Glutamatergic neuron (in vitro differentiated cells): ENCODE results near the gene PSD2. TPM values are rescaled to one million over a fixed set of nuclear protein-coding genes. Genes with fewer than 3 reads are reported as not detected.

ENCODE experiments used
- DNase-seq: peaks from one replicate; pipeline ENCODE4 v3.0.0; 2022
- H3K27ac Mint-ChIP-seq: one replicate; pipeline ENCODE4 v1.8.0; 2020; ENCODE audit warnings: mild to moderate bottlenecking, mixed read lengths, inconsistent platforms; ENCODE audit not compliant: unreplicated experiment
- H3K27me3 Mint-ChIP-seq: one replicate; pipeline ENCODE4 v1.8.0; 2020; ENCODE audit warnings: mild to moderate bottlenecking, moderate library complexity, mixed read lengths, inconsistent platforms; ENCODE audit not compliant: unreplicated experiment
- H3K36me3 Mint-ChIP-seq: one replicate; pipeline ENCODE4 v1.8.0; 2020; ENCODE audit warnings: mild to moderate bottlenecking, mixed read lengths, inconsistent platforms; ENCODE audit not compliant: unreplicated experiment
- H3K4me1 Mint-ChIP-seq: one replicate; pipeline ENCODE4 v1.8.0; 2020; ENCODE audit warnings: mild to moderate bottlenecking, low read depth, mixed read lengths, inconsistent platforms; ENCODE audit not compliant: unreplicated experiment
- H3K4me3 Mint-ChIP-seq: one replicate; pipeline ENCODE4 v1.8.0; 2020; ENCODE audit warnings: mild to moderate bottlenecking, mixed read lengths, inconsistent platforms; ENCODE audit not compliant: unreplicated experiment
- H3K9me3 Mint-ChIP-seq: one replicate; pipeline ENCODE4 v1.8.0; 2020; ENCODE audit warnings: mild to moderate bottlenecking, moderate library complexity, mixed read lengths, inconsistent platforms; ENCODE audit not compliant: unreplicated experiment
- total RNA-seq: library from RNA; stranded (reverse); fragmentation: NEBNext Ultra II Directional; extraction: Animal tissue kit (Norgen Biotek cat#: 25700); gene quantifications from one replicate; pipeline ENCODE4 v1.2.1, GENCODE V29; 2021; ENCODE audit not compliant: unreplicated experiment
- TF ChIP-seq, protein P1 (sequence below): fragments of 200-600 bp; sonication (generic); IDR thresholded peaks from one replicate; pipeline ENCODE4 v1.5.0; 2021; ENCODE audit not compliant: partially characterized antibody, unreplicated experiment

The PSD2 gene
- total RNA-seq, 1 donor from 2014 or later: 2.3 TPM

DNA sequence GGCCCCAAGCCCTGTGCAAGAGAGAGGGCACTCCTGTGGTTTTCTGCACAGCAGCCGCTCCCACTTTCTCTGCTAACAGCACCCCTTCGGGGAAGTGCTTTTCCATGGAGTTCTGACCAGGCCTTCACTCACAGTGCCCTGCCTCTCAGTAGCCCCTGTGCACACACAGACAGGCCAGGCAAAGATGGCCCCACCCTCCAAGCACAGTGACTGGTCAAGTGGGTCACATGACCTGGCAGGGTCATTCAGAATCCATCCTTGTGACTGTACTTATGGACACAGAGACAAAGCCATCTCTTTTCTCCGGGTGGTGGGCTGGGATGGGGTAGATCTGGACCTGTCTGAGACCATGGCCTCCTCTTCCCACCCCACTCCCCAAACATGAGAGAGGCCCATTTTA lies 82.5 kb downstream of the PSD2 start:
- H3K36me3 Mint-ChIP-seq: peaks cover 9% of the 10 kb centered on the region
- no peak for DNase-seq
- TF ChIP-seq, protein P1, sequence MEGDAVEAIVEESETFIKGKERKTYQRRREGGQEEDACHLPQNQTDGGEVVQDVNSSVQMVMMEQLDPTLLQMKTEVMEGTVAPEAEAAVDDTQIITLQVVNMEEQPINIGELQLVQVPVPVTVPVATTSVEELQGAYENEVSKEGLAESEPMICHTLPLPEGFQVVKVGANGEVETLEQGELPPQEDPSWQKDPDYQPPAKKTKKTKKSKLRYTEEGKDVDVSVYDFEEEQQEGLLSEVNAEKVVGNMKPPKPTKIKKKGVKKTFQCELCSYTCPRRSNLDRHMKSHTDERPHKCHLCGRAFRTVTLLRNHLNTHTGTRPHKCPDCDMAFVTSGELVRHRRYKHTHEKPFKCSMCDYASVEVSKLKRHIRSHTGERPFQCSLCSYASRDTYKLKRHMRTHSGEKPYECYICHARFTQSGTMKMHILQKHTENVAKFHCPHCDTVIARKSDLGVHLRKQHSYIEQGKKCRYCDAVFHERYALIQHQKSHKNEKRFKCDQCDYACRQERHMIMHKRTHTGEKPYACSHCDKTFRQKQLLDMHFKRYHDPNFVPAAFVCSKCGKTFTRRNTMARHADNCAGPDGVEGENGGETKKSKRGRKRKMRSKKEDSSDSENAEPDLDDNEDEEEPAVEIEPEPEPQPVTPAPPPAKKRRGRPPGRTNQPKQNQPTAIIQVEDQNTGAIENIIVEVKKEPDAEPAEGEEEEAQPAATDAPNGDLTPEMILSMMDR: no peak
- H3K4me1 Mint-ChIP-seq: peaks cover 2% of the 10 kb centered on the region
- peaks cover 8% of the 10 kb centered on the region for H3K27me3 Mint-ChIP-seq
- peaks cover 9% of the 10 kb centered on the region for H3K9me3 Mint-ChIP-seq
- H3K27ac Mint-ChIP-seq: no peak overlapping the region
- no peak overlapping the region for H3K4me3 Mint-ChIP-seq

DNA sequence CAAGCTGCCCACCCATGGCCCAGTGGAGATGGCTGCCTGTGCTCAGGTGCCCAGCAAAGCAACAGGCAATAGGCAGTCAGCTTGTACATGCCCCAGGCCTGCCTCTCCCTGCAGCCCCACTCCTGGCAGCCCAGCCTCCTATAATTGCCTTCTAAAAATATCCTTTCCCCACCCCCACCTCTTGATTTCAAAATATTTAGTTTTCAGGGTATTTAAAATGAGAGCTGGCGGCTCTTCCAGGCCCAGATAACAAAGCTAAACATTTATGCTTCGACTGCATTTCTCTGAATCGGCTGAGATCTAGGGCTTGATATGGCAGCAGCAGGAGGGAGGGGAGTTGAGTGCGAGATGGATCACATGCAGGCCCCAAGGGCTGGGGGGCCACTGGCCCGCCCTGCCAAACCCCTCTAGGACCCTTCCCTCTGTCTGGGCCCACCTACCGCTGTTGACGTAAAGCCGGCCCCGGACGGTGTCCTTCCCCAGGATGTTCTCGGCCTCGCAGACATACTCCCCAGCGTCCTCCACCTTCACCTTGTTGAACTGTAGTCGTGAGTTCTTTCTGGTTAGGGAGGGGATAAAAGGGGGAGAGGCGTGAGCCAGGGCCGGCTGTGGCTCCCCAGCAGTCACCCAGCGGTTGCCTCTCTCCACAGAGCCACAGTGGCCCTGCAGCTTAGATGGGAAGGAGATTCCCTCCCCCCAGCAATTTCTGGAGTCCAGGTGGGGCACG lies 85.0 kb downstream of the PSD2 start:
- DNase-seq: no peak
- Mint-ChIP-seq H3K36me3 (peaks cover 7% of the 10 kb centered on the region), H3K27ac (no peak overlapping the region), H3K9me3 (peaks cover 8% of the 10 kb centered on the region), H3K4me1 (peaks cover 4% of the 10 kb centered on the region), H3K27me3 (peaks cover 15% of the 10 kb centered on the region), H3K4me3 (no peak overlapping the region)
- TF ChIP-seq, protein P1: no peak

DNA sequence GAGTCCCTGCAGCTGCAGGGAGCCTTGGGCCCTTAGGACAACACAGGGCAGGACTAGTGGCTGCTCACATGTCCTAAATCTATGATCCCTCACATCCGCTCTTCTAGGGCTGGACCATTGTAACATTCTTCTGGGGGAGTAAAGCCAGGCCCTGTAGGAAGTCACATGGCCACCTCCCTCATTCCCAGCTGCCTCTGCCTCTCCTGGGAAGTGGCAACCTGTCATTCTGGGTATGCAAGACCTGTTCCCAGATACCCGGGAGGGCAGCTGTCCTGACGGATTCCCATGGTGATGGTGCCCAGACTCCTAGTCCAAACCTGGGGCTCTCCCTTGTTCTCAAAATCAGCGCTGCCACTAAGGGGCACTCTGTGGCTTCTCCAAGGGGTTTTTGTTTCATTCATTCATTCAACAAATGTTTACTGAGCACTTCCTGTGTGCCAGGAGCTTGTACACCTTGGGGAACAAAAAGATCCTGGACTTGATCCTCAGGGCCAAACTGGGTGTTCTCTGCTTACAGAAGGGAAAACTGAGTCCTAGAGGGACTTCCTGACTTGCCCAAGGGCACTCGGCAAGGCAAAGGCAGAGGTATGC lies 85.6 kb downstream of the PSD2 start:
- TF ChIP-seq, protein P1: no peak
- Mint-ChIP-seq H3K4me1 (peaks cover 4% of the 10 kb centered on the region), H3K36me3 (peaks cover under 1% of the 10 kb centered on the region), H3K4me3 (no peak overlapping the region), H3K9me3 (peaks cover 8% of the 10 kb centered on the region), H3K27ac (no peak overlapping the region), H3K27me3 (peaks cover 12% of the 10 kb centered on the region)
- DNase-seq: no peak

DNA sequence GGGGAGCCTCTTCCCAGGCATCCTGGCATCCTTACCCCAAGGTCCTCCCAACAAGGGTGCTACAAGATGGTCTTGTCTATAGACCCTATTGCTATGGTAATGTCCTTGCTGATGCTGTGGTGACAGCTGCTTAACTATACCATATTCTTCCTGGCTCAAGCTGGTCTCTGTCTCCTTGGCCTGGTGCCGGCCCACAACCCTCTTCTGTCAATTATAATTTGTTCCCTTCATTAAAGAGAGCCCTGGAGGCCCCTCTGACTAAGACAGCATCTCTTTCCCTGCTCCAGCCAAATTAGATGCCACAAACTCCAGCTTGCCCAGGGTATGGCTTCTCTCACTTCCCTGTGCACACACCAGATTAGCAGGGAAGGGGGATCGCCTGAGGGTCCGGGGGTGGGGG lies 86.7 kb downstream of the PSD2 start:
- peaks cover 8% of the 10 kb centered on the region for H3K9me3 Mint-ChIP-seq
- H3K4me3 Mint-ChIP-seq: no peak overlapping the region
- TF ChIP-seq, protein P1: no peak
- peaks cover 12% of the 10 kb centered on the region for H3K27me3 Mint-ChIP-seq
- H3K4me1 Mint-ChIP-seq: peaks cover 4% of the 10 kb centered on the region
- H3K36me3 Mint-ChIP-seq: no peaks in the 10 kb centered on the region
- no peak overlapping the region for H3K27ac Mint-ChIP-seq
- no peak for DNase-seq

DNA sequence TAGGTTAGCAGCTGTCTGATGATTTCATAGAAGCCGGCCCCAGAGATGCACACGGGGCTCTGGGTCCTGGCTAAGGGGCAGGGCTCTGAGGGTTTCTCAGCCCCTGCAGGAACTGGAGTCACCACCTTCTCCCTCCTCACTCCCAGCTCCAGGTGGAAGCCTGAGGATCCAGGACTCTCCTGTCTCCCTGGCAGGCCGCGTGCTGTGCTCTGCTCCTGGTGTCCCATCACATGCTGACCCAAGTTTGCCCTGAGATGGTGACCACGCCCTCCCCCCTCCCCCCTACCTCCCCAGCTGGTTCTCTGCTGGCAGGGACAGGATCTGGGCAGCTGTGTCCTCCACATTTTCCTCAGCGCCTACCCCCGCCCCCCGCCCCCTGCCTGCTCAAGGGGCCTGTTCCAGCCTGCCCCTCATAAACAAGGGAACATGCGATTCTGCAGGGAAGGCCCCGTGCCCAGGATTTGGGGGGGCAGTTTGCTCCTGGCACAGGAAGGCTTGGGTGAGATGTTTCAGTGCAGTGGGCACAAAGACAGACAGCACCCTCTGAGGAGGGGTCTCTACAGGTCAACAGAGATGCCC lies 87.4 kb downstream of the PSD2 start:
- Mint-ChIP-seq H3K4me1 (peaks cover 4% of the 10 kb centered on the region), H3K9me3 (peaks cover 8% of the 10 kb centered on the region), H3K27ac (no peak overlapping the region), H3K4me3 (no peak overlapping the region), H3K27me3 (peaks cover 12% of the 10 kb centered on the region), H3K36me3 (no peaks in the 10 kb centered on the region)
- TF ChIP-seq, protein P1: no peak
- no peak for DNase-seq
